Loucy (cell line): ENCODE results near the gene LY6G6D.
A peak's percentile ranks its signal among the peaks of the same experiment; 100 is the strongest.

Experiments used
- H2AFZ ChIP-seq: fragments of 200-600 bp; sonication (generic); 2 replicates; pipeline ENCODE4 v1.6.0; 2016; ENCODE audit warnings: antibody characterized with exemption, mild to moderate bottlenecking, low read length, moderate library complexity
- H3F3A ChIP-seq: fragments of 200-600 bp; 2 replicates; pipeline ENCODE4 v1.6.0; 2016; ENCODE audit warnings: antibody characterized with exemption, low read depth, mild to moderate bottlenecking
- H3K27me3 ChIP-seq: fragments of 200-600 bp; sonication (generic); 2 replicates; pipeline ENCODE4 v1.6.1; 2014; ENCODE audit warnings: low read length, mild to moderate bottlenecking; ENCODE audit not compliant: insufficient read depth, poor library complexity, severe bottlenecking
- H3K36me3 ChIP-seq: fragments of 200-600 bp; sonication (generic); 2 replicates; pipeline ENCODE4 v1.6.1; 2016; ENCODE audit warnings: low read length; ENCODE audit not compliant: insufficient read depth
- H3K4me1 ChIP-seq: fragments of 200-600 bp; sonication (generic); 2 replicates; pipeline ENCODE4 v1.5.1; 2014; ENCODE audit warnings: low read length, mild to moderate bottlenecking; ENCODE audit not compliant: insufficient read depth, poor library complexity, severe bottlenecking
- H3K4me2 ChIP-seq: fragments of 200-600 bp; sonication (generic); 2 replicates; pipeline ENCODE4 v1.6.0; 2014; ENCODE audit warnings: antibody characterized with exemption, low read length, low read depth, mild to moderate bottlenecking; ENCODE audit not compliant: poor library complexity, severe bottlenecking
- H3K4me3 ChIP-seq: fragments of 200-600 bp; sonication (generic); 2 replicates; pipeline ENCODE4 v1.5.1; 2014; ENCODE audit warnings: low read length, mild to moderate bottlenecking, mixed read lengths; ENCODE audit not compliant: poor library complexity, severe bottlenecking
- H3K79me2 ChIP-seq: fragments of 200-600 bp; sonication (generic); 2 replicates; pipeline ENCODE4 v1.6.1; 2014; ENCODE audit warnings: low read length; ENCODE audit not compliant: insufficient read depth
- H3K9ac ChIP-seq: fragments of 200-600 bp; sonication (generic); 2 replicates; pipeline ENCODE4 v1.6.0; 2014; ENCODE audit warnings: mild to moderate bottlenecking, low read depth, low read length, moderate library complexity; ENCODE audit not compliant: poor library complexity, severe bottlenecking
- H3K9me2 ChIP-seq: fragments of 200-600 bp; sonication (generic); replicated peaks from 2 replicates; pipeline ENCODE4 v1.6.1; 2016; ENCODE audit warnings: low read depth, low read length, mixed read lengths
- H3K9me3 ChIP-seq: fragments of 200-600 bp; sonication (generic); 2 replicates; pipeline ENCODE4 v1.6.1; 2014; ENCODE audit warnings: mild to moderate bottlenecking, antibody characterized with exemption, low read length, low read depth; ENCODE audit not compliant: insufficient read depth
- H4K20me1 ChIP-seq: fragments of 200-600 bp; sonication (generic); 2 replicates; pipeline ENCODE4 v1.6.0; 2014; ENCODE audit warnings: antibody characterized with exemption, low read length, mild to moderate bottlenecking; ENCODE audit not compliant: insufficient read depth, poor library complexity, severe bottlenecking
- EZH2phosphoT487 ChIP-seq: fragments of 200-600 bp; IDR thresholded peaks from 2 replicates; pipeline ENCODE4 v1.6.1; 2018; ENCODE audit warnings: antibody characterized with exemption, mild to moderate bottlenecking, moderate library complexity, borderline replicate concordance
- TF ChIP-seq, protein P1 (sequence below): fragments of 200-600 bp; sonication (generic); conservative IDR thresholded peaks from 2 replicates; pipeline ENCODE4 v1.5.1; 2014; ENCODE audit warnings: mild to moderate bottlenecking, antibody characterized with exemption, low read length

LY6G6D gene

GRCh38 chr6:31677955-31678354 lies 37.2 kb upstream of the LY6G6D start:
- Histone ChIP-seq H3F3A (no peaks in the 10 kb centered on the region), H3K36me3 (peaks cover 3% of the 10 kb centered on the region; the same call in 1 of the 2 replicates), H3K9me2 (no peaks in the 10 kb centered on the region), H3K4me3 (no peak overlapping the region), H3K9ac (no peak overlapping the region), H3K9me3 (no peaks in the 10 kb centered on the region), H3K79me2 (no peaks in the 10 kb centered on the region), H3K27me3 (no peaks in the 10 kb centered on the region), H3K4me1 (peaks cover 8% of the 10 kb centered on the region), H3K4me2 (no peak overlapping the region), H4K20me1 (no peaks in the 10 kb centered on the region), H2AFZ (no peak overlapping the region)
- TF ChIP-seq EZH2phosphoT487: no peak
- TF ChIP-seq, protein P1, sequence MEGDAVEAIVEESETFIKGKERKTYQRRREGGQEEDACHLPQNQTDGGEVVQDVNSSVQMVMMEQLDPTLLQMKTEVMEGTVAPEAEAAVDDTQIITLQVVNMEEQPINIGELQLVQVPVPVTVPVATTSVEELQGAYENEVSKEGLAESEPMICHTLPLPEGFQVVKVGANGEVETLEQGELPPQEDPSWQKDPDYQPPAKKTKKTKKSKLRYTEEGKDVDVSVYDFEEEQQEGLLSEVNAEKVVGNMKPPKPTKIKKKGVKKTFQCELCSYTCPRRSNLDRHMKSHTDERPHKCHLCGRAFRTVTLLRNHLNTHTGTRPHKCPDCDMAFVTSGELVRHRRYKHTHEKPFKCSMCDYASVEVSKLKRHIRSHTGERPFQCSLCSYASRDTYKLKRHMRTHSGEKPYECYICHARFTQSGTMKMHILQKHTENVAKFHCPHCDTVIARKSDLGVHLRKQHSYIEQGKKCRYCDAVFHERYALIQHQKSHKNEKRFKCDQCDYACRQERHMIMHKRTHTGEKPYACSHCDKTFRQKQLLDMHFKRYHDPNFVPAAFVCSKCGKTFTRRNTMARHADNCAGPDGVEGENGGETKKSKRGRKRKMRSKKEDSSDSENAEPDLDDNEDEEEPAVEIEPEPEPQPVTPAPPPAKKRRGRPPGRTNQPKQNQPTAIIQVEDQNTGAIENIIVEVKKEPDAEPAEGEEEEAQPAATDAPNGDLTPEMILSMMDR: no peak

- no peaks in the 10 kb centered on the region for H3K9me3 ChIP-seq
- no peak within 1 kb of the TSS for H3K4me2 ChIP-seq
- H3K4me1 ChIP-seq: peaks cover 8% of the 10 kb centered on the region
- H3K36me3 ChIP-seq: no peaks in the 10 kb centered on the region
- no peaks in the 10 kb centered on the region for H3K27me3 ChIP-seq
- H3K4me3 ChIP-seq: no peak within 1 kb of the TSS
- no peaks in the 10 kb centered on the region for H3F3A ChIP-seq
- H2AFZ ChIP-seq: no peak within 1 kb of the TSS
- TF ChIP-seq, protein P1: peak; percentile 40; the same call in 1 of the 2 replicates
- TF ChIP-seq EZH2phosphoT487: no peak
- no peak within 1 kb of the TSS for H3K9ac ChIP-seq
- H4K20me1 ChIP-seq: no peaks in the 10 kb centered on the region
- H3K9me2 ChIP-seq: no peaks in the 10 kb centered on the region
- no peaks in the 10 kb centered on the region for H3K79me2 ChIP-seq
Measured at GRCh38 chr6:31680226-31681134, 34.7 kb upstream of the LY6G6D start, which contains the start of gene LY6G5C. Gene LY6G5C, minus strand, starts transcription at chr6:31681067. Its CDS starts 694 bp downstream, at chr6:31680373.

GRCh38 chr6:31681135-31681671 lies 33.9 kb upstream of the LY6G6D start:
- no peaks in the 10 kb centered on the region for H3F3A ChIP-seq
- no peaks in the 10 kb centered on the region for H3K9me3 ChIP-seq
- no peak overlapping the region for H3K9ac ChIP-seq
- H3K9me2 ChIP-seq: no peaks in the 10 kb centered on the region
- H3K4me2 ChIP-seq: no peak overlapping the region
- H3K27me3 ChIP-seq: no peaks in the 10 kb centered on the region
- H3K79me2 ChIP-seq: no peaks in the 10 kb centered on the region
- peaks cover 8% of the 10 kb centered on the region for H3K4me1 ChIP-seq
- TF ChIP-seq, protein P1: no peak
- TF ChIP-seq EZH2phosphoT487: no peak
- peaks cover 3% of the 10 kb centered on the region; the same call in 1 of the 2 replicates for H3K36me3 ChIP-seq
- H3K4me3 ChIP-seq: no peak overlapping the region
- H4K20me1 ChIP-seq: no peaks in the 10 kb centered on the region
- no peak overlapping the region for H2AFZ ChIP-seq
